NCI-H1436 treated with DMSO at 0.1 percent for 48 hours (cell line): ENCODE data around the gene ASB6.
"Not testable (repeated sequence)": the region's sequence is repeated elsewhere in the genome, so short reads cannot be mapped to it uniquely, and the experiment has no call there.

Source experiments
- DNase-seq: peaks from one replicate; lab custom pipeline; 2025; lab: John Stamatoyannopoulos, UW

Gene ASB6

GRCh38 chr9:129643706-129644105 lies 1.8 kb upstream of the ASB6 start:
- no peak for DNase-seq

GRCh38 chr9:129640871-129641749 lies 841 bp downstream of the ASB6 start:
- DNase-seq = no peak

DNA sequence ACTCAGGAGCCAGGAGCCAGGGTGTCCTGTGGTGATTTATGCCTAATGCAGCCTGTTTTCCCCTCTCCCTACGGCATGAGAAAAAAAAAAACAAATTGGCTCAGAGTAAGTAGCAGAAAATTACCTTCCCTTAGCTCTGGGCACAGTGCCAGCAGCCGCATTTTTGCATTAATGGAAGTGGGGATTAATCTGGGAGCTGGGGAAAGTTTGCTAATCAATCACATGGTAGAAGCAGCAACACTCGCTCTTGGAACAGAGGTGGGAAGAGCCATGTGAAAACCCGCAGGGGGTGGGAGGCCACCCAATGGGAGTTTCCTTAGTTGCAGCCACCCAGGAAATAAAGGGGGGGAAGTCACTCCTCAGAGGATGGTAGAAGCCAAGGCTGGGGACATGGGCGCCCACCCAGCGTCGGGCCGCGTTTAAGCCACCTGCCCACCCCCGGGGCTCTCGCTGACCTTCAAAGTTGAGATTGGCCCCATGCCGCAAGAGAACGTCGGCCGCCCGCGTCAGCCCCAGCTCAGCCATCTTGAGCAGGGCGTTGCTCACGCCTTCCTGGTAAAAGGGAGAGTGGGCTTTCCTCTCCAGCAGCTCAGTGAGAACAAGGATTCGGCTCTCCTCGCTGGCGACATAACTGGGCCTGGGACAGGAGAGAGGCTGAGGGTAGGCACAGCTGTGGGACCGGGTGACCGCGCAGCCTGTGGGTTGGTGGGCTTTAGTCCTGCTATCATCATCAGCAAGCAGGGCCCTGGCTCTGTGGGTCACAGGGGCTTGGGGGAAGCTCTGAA lies 1.7 kb downstream of the ASB6 start:
- DNase-seq = peak; percentile 24

DNA sequence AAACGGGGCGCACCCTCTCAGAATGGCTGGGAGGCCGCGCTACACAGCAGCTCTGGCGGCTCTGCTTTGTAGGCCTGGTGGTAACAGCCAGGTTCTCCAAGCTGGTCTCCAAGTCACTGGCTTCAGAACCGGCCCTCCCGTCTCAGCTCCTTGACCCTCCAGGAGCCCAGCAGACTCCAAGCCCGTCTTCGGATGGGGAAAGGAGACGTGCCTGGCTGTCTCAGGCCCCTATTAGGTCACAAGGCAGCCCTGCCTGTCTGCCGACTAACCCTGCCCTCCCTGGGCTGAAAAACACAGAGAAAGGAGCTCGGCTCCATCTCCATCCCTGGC lies 2.2 kb downstream of the ASB6 start:
- DNase-seq = no peak

DNA sequence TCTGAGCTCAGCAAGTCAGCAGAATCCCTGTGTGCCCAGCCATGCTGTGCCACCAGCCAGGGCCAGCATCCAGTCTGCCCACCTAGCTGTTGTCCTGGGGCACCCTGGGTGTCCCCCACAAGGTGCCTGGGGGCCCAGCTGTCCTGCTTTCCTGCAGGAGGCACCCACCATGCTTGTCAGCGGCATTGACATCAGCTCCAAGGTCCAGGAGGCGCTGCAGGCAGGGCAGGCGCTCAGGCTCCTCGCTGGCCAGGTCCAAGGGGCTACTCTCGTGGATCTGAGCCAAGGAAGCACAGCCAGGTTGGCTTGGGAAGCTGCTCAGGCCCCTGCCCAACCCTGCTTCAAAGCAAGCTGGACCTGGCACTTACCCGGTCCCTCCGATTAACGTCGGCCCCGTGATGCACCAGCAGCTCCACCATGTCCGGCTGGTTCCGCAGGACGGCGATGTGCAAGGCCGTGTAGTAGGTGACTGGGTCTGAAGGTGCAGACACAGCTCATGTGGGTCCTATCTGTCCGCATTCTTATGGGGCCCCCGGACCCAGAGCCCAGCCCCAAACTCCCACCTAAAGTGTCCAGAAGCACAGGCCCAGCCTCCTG lies 2.8 kb downstream of the ASB6 start:
- no peak for DNase-seq

- no peak for DNase-seq
Observed at GRCh38 chr9:129637673-129638439, 4.1 kb downstream of the ASB6 start.

GRCh38 chr9:129637102-129637501 lies 4.8 kb downstream of the ASB6 start:
- DNase-seq = no peak

- not testable (repeated sequence) for DNase-seq
Observed at GRCh38 chr9:129636343-129636742, 5.6 kb downstream of the ASB6 start.

GRCh38 chr9:129635099-129636065 lies 6.6 kb downstream of the ASB6 start:
- DNase-seq = no peak

- DNase-seq = no peak
Observed at GRCh38 chr9:129633848-129634247, 8.1 kb downstream of the ASB6 start.

DNA sequence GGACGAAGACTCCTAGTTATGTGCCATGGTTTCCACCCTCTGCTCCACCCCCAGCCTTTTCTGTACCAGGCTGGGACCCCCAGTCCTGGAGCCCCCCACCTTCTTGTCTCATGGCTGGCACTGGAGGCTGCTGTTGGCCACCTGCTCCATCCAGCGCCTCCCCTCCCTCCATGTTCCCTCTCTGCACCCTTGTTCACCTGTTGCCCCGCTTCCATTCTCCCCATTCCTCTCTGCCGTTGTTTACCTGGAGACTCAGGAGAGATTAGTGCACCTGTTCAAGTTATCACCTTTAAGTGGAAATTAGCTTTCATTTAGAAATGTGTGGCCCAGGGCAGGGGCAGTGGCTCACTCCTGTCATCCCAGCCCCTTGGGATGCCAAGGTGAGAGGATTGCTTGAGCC lies 8.7 kb downstream of the ASB6 start:
- no peak for DNase-seq

GRCh38 chr9:129632460-129632859 lies 9.5 kb downstream of the ASB6 start:
- DNase-seq = no peak

DNA sequence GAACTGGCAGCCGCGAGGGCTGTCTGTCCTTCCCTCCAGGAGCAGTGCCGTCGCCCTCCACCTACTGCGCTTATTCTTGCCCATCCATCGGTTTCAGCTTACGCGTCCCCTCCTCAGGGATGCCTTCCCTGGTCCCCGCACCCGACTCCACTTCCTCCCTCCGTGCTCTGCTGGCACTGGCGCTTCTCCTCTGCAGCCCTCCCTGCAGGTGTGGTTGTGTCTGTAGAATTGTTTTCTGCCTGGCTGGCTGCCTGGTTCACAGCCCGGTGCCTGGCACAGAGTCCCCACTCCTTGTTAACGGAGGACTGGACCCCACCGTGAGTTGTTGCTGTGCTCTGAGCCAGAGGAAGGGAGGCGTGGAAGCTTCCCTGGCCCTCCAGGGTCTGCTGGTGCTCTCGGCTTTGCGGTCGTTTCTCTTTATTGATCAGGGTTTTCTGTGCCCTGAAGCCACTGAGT lies 10.2 kb downstream of the ASB6 start:
- DNase-seq = no peak

DNA sequence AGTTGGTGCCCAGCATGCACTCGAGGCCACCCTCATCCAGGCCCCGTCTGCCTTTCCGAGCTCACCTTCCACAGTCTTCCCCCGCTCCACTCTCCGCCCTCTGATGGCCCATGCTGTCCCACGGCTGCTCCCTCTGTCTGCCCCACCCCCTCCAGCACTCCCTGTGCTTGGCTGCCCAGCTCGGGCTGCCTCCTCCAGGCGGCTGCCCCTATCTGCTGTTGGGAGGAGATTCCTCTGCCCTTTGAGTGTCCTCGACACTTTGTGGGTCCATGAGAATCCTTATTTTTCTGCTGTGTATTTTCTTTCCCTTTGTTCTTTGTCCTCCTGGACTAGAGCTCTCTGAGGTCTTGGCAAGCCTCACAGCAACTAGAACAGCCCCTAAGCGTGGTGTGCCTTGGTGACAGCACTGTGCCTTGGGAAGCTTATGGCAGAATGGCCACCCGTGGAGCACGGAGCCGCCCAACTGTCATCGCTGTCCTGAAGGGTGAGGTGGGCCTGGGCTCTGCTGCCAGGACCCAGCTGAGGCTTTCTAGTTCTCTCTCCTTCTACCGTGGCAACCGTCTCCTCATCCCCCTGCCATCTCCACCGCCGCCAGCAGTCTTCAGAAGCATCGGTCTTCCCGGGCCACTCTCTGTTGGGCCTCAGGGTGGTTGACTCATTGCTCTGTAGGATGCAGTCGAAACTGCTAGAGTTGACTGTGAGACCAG lies 10.8 kb downstream of the ASB6 start:
- DNase-seq = no peak

DNA sequence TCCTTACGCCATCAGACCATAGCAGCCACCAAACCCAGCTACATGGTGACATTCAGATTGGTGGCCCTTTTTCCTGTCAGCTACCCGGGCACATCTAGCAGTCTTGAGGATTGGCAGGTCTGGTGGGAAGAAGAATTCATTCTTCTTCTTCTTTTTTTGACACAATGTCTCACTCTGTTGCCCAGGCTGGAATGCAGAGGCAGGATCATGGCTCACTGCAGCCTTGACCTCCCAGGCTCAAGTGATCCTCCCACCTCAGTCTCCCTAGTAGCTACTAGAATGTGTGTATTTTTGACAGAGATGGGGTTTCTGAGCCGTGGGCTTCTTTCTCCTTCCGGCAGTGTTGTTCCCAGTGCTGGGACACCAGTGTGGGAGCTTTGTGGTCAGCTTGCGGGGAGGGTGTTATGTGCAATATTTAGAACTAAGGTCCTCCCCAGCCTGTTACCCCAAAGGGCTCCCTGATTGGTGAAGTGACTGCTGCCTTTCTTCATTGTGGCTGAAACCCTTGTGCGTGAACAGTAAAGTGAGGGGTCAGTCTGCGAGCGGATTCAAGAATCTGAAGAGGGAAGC lies 12.6 kb downstream of the ASB6 start:
- DNase-seq = no peak

GRCh38 chr9:129628709-129629108 lies 13.2 kb downstream of the ASB6 start:
- no peak for DNase-seq

- no peak for DNase-seq
Observed at GRCh38 chr9:129627556-129628440, 14.2 kb downstream of the ASB6 start.

DNA sequence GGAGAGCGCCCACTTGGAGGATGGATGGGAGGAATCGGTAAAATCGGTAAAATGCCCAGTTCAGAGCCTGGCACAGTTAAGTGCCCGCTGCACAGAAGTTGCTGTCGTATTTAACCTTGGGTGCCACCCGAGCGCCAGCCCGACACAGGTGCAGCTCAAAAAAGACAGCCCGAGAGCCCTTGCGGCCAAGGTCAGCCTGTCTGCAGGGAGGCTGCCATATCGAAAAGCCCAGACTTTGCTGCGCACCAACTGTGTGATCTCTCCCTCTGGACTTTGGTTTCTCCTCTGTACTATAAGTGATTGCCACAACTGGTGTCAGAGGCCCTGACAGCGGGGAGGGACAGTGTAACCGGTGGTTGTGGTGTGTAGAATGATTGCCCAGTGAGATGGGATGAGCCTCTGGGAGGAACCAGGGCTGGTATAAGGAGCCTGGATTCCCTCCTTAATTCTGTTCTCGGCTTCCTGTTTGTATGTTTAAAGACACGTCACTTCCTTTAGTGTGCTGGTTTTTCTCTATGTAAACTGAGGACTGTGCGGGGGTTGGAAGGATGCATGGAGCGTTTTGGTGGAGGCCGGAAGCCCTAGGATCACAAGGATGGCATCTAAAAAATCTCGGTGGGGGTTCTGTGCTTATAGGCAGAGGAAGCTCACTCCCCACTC lies 15.2 kb downstream of the ASB6 start:
- no peak for DNase-seq
